GM21423 (cell line): ENCODE results near the gene NBEAL2.

ENCODE experiments used
- ATAC-seq: cut with Tn5 transposase; IDR thresholded peaks from one replicate; pipeline ENCODE4 v1.9.1; 2021; ENCODE audit warnings: mild to moderate bottlenecking, moderate library complexity; ENCODE audit not compliant: unreplicated experiment

NBEAL2 gene

GRCh38 chr3:46942481-46943236 is 36.8 kb upstream of the NBEAL2 start:
- ATAC-seq: no peak

- no peak for ATAC-seq
Observed at GRCh38 chr3:46943237-46944187, 36.0 kb upstream of the NBEAL2 start.

- no peak for ATAC-seq
Observed at GRCh38 chr3:46944191-46944590, 35.3 kb upstream of the NBEAL2 start.

GRCh38 chr3:46946416-46946815 is 33.0 kb upstream of the NBEAL2 start:
- no peak for ATAC-seq

- ATAC-seq: no peak
Observed at GRCh38 chr3:46946856-46947545, 32.5 kb upstream of the NBEAL2 start.

- no peak for ATAC-seq
Observed at GRCh38 chr3:46947546-46947901, 31.9 kb upstream of the NBEAL2 start.

- ATAC-seq: no peak
Observed at GRCh38 chr3:46947981-46948791, 31.3 kb upstream of the NBEAL2 start.

GRCh38 chr3:46948830-46949671 is 30.4 kb upstream of the NBEAL2 start:
- no peak for ATAC-seq

GRCh38 chr3:46950177-46950576 is 29.3 kb upstream of the NBEAL2 start:
- ATAC-seq: no peak

GRCh38 chr3:46950650-46951241 is 28.7 kb upstream of the NBEAL2 start:
- no peak for ATAC-seq

GRCh38 chr3:46952813-46953212 is 26.7 kb upstream of the NBEAL2 start:
- ATAC-seq: no peak

GRCh38 chr3:46953234-46954010 is 26.0 kb upstream of the NBEAL2 start:
- peak; percentile 35 for ATAC-seq

- ATAC-seq: no peak
Observed at GRCh38 chr3:46954178-46954577, 25.3 kb upstream of the NBEAL2 start.

- ATAC-seq: no peak
Observed at GRCh38 chr3:46955157-46955556, 24.3 kb upstream of the NBEAL2 start.

- no peak for ATAC-seq
Observed at GRCh38 chr3:46955801-46956259, 23.6 kb upstream of the NBEAL2 start.

GRCh38 chr3:46957092-46957820 is 22.2 kb upstream of the NBEAL2 start:
- no peak for ATAC-seq

- no peak for ATAC-seq
Observed at GRCh38 chr3:46958467-46959160, 20.9 kb upstream of the NBEAL2 start.
